Neural cell (in vitro differentiated cells): ENCODE results near the gene SMCO1. TPM values are rescaled to one million over a fixed set of nuclear protein-coding genes. Genes with fewer than 3 reads are reported as not detected.

ENCODE experiments used
- H2AFZ ChIP-seq: fragments of 200-600, 300-800 bp; sonication (generic), shearing (Covaris generic); 2 replicates; pipeline ENCODE4 v1.6.0; 2014; ENCODE audit warnings: low read depth, mild to moderate bottlenecking, antibody characterized with exemption, low read length, moderate library complexity
- H3F3A ChIP-seq: fragments of 200-600 bp; shearing (Covaris generic); 2 replicates; pipeline ENCODE4 v1.6.1; 2016; ENCODE audit warnings: mild to moderate bottlenecking, moderate library complexity, mixed read lengths, antibody characterized with exemption, low read length; ENCODE audit not compliant: insufficient read depth, poor library complexity, severe bottlenecking
- H3K27ac ChIP-seq: fragments of 200-600, 300-800 bp; sonication (generic), shearing (Covaris generic); 2 replicates; pipeline ENCODE4 v1.5.1; 2014; ENCODE audit warnings: mild to moderate bottlenecking, low read length, moderate library complexity
- H3K27me3 ChIP-seq: fragments of 300-800, 200-600 bp; sonication (generic), shearing (Covaris generic); 2 replicates; pipeline ENCODE4 v1.6.0; 2014; ENCODE audit warnings: mild to moderate bottlenecking, low read depth, low read length, moderate library complexity; ENCODE audit not compliant: insufficient read depth
- H3K36me3 ChIP-seq: fragments of 300-800, 200-600 bp; sonication (generic), shearing (Covaris generic); 2 replicates; pipeline ENCODE4 v1.5.1; 2014; ENCODE audit warnings: mild to moderate bottlenecking, antibody characterized with exemption, low read length, moderate library complexity; ENCODE audit not compliant: insufficient read depth
- H3K4me2 ChIP-seq: fragments of 300-800, 200-600 bp; sonication (generic), shearing (Covaris generic); 2 replicates; pipeline ENCODE4 v1.6.0; 2014; ENCODE audit warnings: mild to moderate bottlenecking, low read length
- H3K4me3 ChIP-seq: fragments of 300-800, 200-600 bp; sonication (generic), shearing (Covaris generic); 2 replicates; pipeline ENCODE4 v1.5.1; 2014; ENCODE audit warnings: mild to moderate bottlenecking, low read length, moderate library complexity
- H3K79me2 ChIP-seq: fragments of 200-600 bp; shearing (Covaris generic); replicated peaks from 2 replicates; pipeline ENCODE4 v1.6.0; 2014; ENCODE audit warnings: mild to moderate bottlenecking, low read length, moderate library complexity; ENCODE audit not compliant: insufficient read depth
- H3K9ac ChIP-seq: fragments of 300-800, 200-600 bp; sonication (generic), shearing (Covaris generic); 2 replicates; pipeline ENCODE4 v1.6.1; 2016; ENCODE audit warnings: mild to moderate bottlenecking, low read length, mixed read lengths
- H3K9me2 ChIP-seq: fragments of 200-600 bp; shearing (Covaris generic); 2 replicates; pipeline ENCODE4 v1.6.1; 2016; ENCODE audit warnings: mild to moderate bottlenecking, low read length, mixed read lengths; ENCODE audit not compliant: insufficient read depth
- H3K9me3 ChIP-seq: fragments of 200-600, 300-800 bp; sonication (generic), shearing (Covaris generic); 2 replicates; pipeline ENCODE4 v1.6.1; 2016; ENCODE audit warnings: mild to moderate bottlenecking, mixed run types, low read length, moderate library complexity, mixed read lengths
- H4K20me1 ChIP-seq: fragments of 200-600 bp; shearing (Covaris generic); 2 replicates; pipeline ENCODE4 v1.6.1; 2016; ENCODE audit warnings: mild to moderate bottlenecking, mixed run types; ENCODE audit not compliant: insufficient read depth
- EP300 ChIP-seq: fragments of 450-650 bp; conservative IDR thresholded peaks from 2 replicates; pipeline ENCODE4 v1.6.1; 2014; ENCODE audit warnings: antibody characterized with exemption, mild to moderate bottlenecking, moderate library complexity; ENCODE audit not compliant: poor library complexity, severe bottlenecking
- EZH2 ChIP-seq: fragments of 200-600, 300-800 bp; shearing (Covaris generic), sonication (generic); IDR thresholded peaks from 2 replicates; pipeline ENCODE4 v1.6.1; 2014; ENCODE audit warnings: antibody characterized with exemption, low read length, borderline replicate concordance, mild to moderate bottlenecking; ENCODE audit not compliant: insufficient read depth, poor library complexity, severe bottlenecking
- MXI1 ChIP-seq: fragments of 450-650 bp; conservative IDR thresholded peaks from 2 replicates; pipeline ENCODE4 v1.6.1; 2014; ENCODE audit warnings: antibody characterized with exemption, mild to moderate bottlenecking; ENCODE audit not compliant: poor library complexity, severe bottlenecking
- POLR2AphosphoS5 ChIP-seq: IDR thresholded peaks from 2 replicates; pipeline ENCODE4 v1.6.1; 2012
- RAD21 ChIP-seq: fragments of 450-650 bp; conservative IDR thresholded peaks from 2 replicates; pipeline ENCODE4 v1.6.1; 2014; ENCODE audit warnings: antibody characterized with exemption, mild to moderate bottlenecking, moderate library complexity
- SMC3 ChIP-seq: fragments of 450-650 bp; conservative IDR thresholded peaks from 2 replicates; pipeline ENCODE4 v1.6.1; 2014; ENCODE audit warnings: antibody characterized with exemption, mild to moderate bottlenecking, moderate library complexity; ENCODE audit not compliant: poor library complexity
- TAF1 ChIP-seq: IDR thresholded peaks from 2 replicates; pipeline ENCODE4 v1.6.1; 2012; ENCODE audit warnings: low read depth
- polyA minus RNA-seq: library from RNA; depleted of rRNA, polyadenylated mRNA; stranded (reverse); fragments of >200 nt; gene quantifications from 2 replicates; pipeline ENCODE4 v1.2.3, GENCODE V29; 2014
- polyA plus RNA-seq: library from polyadenylated mRNA; depleted of rRNA; stranded (reverse); fragments of >200 nt; gene quantifications from 2 replicates; pipeline ENCODE4 v1.2.3, GENCODE V29; 2014
- TF ChIP-seq, protein P1 (sequence below): fragments of 450-650 bp; IDR thresholded peaks from 2 replicates; pipeline ENCODE4 v1.5.1; 2014; ENCODE audit warnings: antibody characterized with exemption, mild to moderate bottlenecking, moderate library complexity; ENCODE audit not compliant: poor library complexity, severe bottlenecking
- TF ChIP-seq, protein P2 (sequence below): IDR thresholded peaks from 2 replicates; pipeline ENCODE4 v1.6.1; 2012; ENCODE audit warnings: borderline replicate concordance

SMCO1 gene, protein sequence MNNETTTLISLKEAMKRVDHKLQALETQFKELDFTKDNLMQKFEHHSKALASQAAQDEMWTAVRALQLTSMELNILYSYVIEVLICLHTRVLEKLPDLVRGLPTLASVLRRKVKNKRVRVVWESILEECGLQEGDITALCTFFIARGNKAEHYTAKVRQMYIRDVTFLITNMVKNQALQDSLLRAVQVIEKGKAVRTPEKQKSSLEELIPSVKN
- polyA plus RNA-seq: not detected in 2 replicates
- polyA minus RNA-seq: not detected in 2 replicates

DNA sequence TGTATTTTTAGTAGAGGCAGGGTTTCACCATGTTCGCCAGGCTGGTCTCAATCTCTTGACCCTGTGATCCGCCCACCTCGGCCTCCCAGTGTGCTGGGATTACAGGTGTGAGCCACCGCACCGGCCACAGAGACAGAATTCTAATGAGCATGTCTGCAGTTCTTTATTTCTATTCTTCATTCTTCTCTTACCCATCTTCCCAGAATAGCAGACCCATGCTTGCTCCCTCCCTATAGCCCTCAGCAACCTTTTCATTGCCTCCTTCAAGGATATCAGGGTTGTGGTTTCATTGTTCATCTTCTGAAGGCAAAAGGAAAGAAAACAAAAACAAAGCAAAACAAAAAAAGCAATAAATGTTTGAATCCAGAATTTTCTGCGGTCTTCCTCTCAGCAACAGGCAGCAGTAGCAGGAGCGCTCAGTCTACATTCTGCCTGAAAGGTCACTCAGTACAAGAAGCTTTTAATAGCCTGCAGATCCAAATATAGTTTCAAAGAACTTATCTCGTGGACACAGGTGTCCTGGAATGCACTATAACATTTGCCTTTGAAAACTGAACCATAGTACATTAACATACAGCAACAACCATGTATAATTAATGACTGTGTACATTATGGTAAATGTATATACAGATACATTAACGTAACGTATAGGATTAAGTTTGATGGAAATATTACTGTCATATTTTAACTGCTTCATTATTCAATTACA, at the start of gene SMCO1:
SMCO1 (minus strand) TSS at position 434 of the 709 bp plus-strand sequence; CDS start at position 297, 137 bp downstream.
- peaks cover 9% of the 10 kb centered on the region for H3K9me3 ChIP-seq
- H4K20me1 ChIP-seq: no peaks in the 10 kb centered on the region
- no peaks in the 10 kb centered on the region for H3K9me2 ChIP-seq
- no peak within 1 kb of the TSS for H3K4me2 ChIP-seq
- no peak within 1 kb of the TSS for H3K4me3 ChIP-seq
- no peak within 1 kb of the TSS for H3K9ac ChIP-seq
- H3K36me3 ChIP-seq: no peaks in the 10 kb centered on the region
- H3K79me2 ChIP-seq: no peaks in the 10 kb centered on the region
- TF ChIP-seq EZH2 (no peak), MXI1 (no peak), EP300 (no peak), TAF1 (no peak), POLR2AphosphoS5 (no peak), SMC3 (no peak)
- TF ChIP-seq, protein P1, sequence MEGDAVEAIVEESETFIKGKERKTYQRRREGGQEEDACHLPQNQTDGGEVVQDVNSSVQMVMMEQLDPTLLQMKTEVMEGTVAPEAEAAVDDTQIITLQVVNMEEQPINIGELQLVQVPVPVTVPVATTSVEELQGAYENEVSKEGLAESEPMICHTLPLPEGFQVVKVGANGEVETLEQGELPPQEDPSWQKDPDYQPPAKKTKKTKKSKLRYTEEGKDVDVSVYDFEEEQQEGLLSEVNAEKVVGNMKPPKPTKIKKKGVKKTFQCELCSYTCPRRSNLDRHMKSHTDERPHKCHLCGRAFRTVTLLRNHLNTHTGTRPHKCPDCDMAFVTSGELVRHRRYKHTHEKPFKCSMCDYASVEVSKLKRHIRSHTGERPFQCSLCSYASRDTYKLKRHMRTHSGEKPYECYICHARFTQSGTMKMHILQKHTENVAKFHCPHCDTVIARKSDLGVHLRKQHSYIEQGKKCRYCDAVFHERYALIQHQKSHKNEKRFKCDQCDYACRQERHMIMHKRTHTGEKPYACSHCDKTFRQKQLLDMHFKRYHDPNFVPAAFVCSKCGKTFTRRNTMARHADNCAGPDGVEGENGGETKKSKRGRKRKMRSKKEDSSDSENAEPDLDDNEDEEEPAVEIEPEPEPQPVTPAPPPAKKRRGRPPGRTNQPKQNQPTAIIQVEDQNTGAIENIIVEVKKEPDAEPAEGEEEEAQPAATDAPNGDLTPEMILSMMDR: no peak
- H3K27me3 ChIP-seq: no peaks in the 10 kb centered on the region
- H3K27ac ChIP-seq: no peak within 1 kb of the TSS
- H3F3A ChIP-seq: no peaks in the 10 kb centered on the region
- H2AFZ ChIP-seq: no peak within 1 kb of the TSS

DNA sequence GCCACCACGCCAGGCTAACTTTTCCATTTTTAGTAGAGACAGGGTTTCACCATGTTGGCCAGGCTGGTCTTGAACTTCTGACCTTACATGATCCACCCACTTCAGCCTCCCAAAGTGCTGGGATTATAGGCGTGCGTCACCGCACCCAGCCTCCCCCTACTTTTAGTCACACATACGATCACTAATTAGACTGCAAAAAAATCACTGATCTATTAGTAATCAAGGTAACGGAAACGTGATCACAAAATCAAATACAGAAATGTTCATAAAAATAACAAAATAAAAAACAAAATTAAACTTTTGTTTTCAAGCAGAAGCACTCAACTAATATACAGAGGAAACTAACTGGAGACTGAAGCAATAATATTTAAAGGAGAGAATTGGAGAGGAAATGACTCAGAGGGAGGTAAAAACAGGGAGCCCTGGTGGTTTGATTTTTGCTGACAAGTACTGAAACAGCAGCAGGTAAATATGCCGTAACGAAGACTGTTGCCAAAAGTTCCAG, 48.6 kb upstream of the SMCO1 start:
- H3K27ac ChIP-seq: no peak overlapping the region
- H3K9me3 ChIP-seq: no peaks in the 10 kb centered on the region
- H3K36me3 ChIP-seq: no peaks in the 10 kb centered on the region
- no peak overlapping the region for H2AFZ ChIP-seq
- H3K4me2 ChIP-seq: no peak overlapping the region
- no peak overlapping the region for H3K9ac ChIP-seq
- no peaks in the 10 kb centered on the region for H3K27me3 ChIP-seq
- H3F3A ChIP-seq: no peaks in the 10 kb centered on the region
- no peaks in the 10 kb centered on the region for H3K9me2 ChIP-seq
- TF ChIP-seq, protein P2, sequence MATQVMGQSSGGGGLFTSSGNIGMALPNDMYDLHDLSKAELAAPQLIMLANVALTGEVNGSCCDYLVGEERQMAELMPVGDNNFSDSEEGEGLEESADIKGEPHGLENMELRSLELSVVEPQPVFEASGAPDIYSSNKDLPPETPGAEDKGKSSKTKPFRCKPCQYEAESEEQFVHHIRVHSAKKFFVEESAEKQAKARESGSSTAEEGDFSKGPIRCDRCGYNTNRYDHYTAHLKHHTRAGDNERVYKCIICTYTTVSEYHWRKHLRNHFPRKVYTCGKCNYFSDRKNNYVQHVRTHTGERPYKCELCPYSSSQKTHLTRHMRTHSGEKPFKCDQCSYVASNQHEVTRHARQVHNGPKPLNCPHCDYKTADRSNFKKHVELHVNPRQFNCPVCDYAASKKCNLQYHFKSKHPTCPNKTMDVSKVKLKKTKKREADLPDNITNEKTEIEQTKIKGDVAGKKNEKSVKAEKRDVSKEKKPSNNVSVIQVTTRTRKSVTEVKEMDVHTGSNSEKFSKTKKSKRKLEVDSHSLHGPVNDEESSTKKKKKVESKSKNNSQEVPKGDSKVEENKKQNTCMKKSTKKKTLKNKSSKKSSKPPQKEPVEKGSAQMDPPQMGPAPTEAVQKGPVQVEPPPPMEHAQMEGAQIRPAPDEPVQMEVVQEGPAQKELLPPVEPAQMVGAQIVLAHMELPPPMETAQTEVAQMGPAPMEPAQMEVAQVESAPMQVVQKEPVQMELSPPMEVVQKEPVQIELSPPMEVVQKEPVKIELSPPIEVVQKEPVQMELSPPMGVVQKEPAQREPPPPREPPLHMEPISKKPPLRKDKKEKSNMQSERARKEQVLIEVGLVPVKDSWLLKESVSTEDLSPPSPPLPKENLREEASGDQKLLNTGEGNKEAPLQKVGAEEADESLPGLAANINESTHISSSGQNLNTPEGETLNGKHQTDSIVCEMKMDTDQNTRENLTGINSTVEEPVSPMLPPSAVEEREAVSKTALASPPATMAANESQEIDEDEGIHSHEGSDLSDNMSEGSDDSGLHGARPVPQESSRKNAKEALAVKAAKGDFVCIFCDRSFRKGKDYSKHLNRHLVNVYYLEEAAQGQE: no peak
- no peak for TF ChIP-seq MXI1
- no peak for TF ChIP-seq POLR2AphosphoS5
- no peak for TF ChIP-seq EZH2
- TF ChIP-seq, protein P1: no peak
- TF ChIP-seq TAF1: no peak
- TF ChIP-seq EP300: no peak
- no peak for TF ChIP-seq SMC3
- TF ChIP-seq RAD21: no peak
- H4K20me1 ChIP-seq: no peaks in the 10 kb centered on the region
- no peak overlapping the region for H3K4me3 ChIP-seq
- no peaks in the 10 kb centered on the region for H3K79me2 ChIP-seq
